SIG-M5 (cell line): Measurements from ENCODE around the gene PHEX.
"Not testable (repeated sequence)": the region's sequence is repeated elsewhere in the genome, so short reads cannot be mapped to it uniquely, and the experiment has no call there.

Experiments used
- DNase-seq: peaks from one replicate; lab custom pipeline; 2025; lab: John Stamatoyannopoulos, UW

Gene PHEX

GRCh38 chrX:22246620-22247019, 214.5 kb downstream of the PHEX start:
- no peak for DNase-seq

- DNase-seq, result no peak
These were observed 215.0 kb downstream of the PHEX start for GRCh38 chrX:22247169-22247568.

DNA sequence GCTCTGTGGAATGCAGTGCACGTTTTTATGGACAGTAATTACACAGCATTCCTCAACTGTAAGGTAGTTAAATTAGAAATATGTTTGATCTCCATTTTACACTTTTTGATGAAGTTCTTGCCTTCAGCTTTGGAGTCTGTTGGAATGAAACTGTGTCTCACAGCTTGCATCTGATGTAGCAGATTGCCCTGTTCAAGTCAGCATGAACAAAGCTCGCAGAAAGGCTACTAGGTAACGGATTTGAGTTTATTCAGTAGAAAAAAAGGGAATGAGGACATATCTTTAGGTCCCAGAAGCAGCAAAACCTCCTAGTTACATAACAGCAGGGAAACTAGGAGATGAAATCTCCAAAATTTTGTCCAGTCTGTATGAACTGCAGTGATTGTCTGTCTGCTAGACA, 216.3 kb downstream of the PHEX start:
- DNase-seq, result no peak

GRCh38 chrX:22249371-22249770, 217.2 kb downstream of the PHEX start:
- no peak for DNase-seq

DNA sequence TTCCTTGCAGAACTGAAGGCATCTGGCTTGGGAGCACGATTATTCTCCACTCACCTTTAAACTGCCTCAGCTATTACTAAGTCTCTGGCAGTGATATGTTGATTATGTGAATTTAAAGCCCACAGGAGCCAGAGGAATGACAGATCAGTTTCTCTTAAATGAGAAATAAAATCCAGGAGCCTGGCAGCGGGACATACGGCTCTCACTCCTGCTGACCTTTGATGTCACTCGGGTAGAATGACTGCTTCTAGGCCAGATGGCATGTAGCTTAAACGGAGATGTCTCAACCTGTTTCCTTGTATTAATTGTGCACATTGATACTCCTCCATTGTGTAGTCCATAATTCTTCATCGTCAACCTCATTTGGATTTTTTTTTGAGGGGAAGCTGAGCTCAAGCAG, 236.6 kb downstream of the PHEX start:
- no peak for DNase-seq

GRCh38 chrX:22272613-22273012, 240.5 kb downstream of the PHEX start, which contains the start of gene CBLL2:
TSS of gene CBLL2 (plus strand) at chrX:22272913. CDS start at chrX:22272992, 79 bp downstream.
- DNase-seq, result no peak

GRCh38 chrX:22273714-22274317, 241.7 kb downstream of the PHEX start:
- DNase-seq, result no peak

DNA sequence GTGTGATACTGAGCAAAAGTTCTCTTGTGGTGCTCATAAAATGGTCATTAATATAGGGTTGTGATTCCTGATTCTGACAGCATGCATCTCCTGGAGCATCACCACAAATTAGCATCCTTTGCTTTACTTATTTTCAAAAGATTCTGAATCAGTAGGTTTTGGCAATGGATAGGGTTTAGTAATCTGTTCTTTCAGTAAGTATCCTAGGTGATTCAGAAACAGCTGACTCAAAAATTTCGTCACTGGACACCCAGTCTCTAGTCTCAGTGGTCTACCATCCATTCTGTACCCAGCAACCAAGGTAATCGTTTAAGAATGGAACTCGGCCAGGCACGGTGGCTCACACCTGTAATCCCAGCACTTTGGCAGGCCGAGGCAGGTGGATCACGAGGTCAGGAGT, 244.7 kb downstream of the PHEX start:
- no peak for DNase-seq

DNA sequence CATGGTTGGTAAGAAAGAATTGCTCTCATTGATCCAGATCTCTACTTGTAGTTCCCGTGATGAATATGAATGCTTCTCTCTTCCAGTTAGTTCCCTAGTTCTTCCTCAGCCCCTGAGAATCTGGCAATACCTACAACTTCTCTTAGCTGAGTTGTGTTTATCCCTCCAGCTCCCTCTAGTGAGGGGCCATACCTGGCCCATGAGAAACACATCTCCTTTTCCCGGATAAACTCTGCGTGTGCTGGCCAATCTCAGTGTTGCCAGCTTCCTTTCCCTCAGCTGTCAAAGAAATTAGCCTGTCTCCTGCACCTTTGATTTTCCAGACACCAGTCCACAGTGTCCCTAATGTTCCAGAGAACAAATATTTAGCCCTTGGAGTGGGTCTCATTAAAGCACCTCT, 246.2 kb downstream of the PHEX start:
- DNase-seq, result no peak

DNA sequence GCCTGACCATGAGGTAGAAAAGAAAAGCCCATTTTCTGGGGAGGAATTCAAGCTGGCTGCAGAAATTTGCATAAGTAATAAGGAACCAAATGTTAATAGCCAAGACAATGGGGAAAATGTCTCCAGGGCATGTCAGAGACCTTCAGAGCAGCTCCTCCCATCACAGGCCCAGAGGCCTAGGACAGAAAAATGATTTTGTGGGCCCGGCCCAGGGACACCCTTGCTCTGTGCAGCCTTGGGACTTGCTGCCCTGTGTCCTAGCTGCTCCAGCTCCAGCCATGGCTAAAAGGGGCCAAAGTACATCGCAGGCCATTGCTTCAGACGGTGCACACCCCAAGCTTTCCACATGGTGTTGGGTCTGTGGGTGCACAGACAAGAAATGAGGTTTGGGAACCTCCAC, 257.1 kb downstream of the PHEX start:
- not testable (repeated sequence) for DNase-seq

GRCh38 chrX:22296871-22297270, 264.7 kb downstream of the PHEX start:
- no peak for DNase-seq

- DNase-seq, result no peak
These were observed 268.0 kb downstream of the PHEX start for GRCh38 chrX:22300130-22300529.
